A172 (cell line): ENCODE measurements around the gene CCIN. TPM values are rescaled to one million over a fixed set of nuclear protein-coding genes. Genes with fewer than 3 reads are reported as not detected.
"Not testable (repeated sequence)": the region's sequence is repeated elsewhere in the genome, so short reads cannot be mapped to it uniquely, and the experiment has no call there.

Experiments used
- DNase-seq: peaks from one replicate; pipeline ENCODE4 v3.0.0-alpha.2; 2015; ENCODE audit warnings: low spot score
- total RNA-seq: library from RNA; depleted of rRNA; stranded (reverse); fragments of >200 nt; shearing (Covaris generic); gene quantifications from 2 replicates; pipeline ENCODE4 v1.2.3, GENCODE V29; 2014

The CCIN gene
- total RNA-seq, 1 experiment from 2014 or later: 0.34 TPM

DNA sequence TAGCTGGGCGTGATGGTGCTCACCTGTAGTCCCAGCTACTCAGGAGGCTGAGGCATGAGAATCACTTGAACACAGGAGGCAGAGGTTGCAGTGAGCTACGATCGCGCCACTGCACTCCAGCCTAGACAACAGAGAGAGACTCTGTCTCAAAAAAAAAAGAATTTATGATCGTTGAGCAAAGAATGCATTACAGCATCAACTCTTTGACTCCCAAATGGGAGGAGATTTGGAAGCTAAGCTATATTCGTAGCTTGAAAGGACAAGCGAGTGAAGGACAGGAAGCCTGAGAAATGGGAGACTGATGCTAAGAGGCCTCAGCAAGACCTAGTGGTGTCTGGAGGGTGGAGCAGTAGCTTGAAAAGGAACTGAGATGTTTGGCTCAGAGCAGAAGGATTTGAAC lies 10.3 kb upstream of the CCIN start:
- no peak for DNase-seq

DNA sequence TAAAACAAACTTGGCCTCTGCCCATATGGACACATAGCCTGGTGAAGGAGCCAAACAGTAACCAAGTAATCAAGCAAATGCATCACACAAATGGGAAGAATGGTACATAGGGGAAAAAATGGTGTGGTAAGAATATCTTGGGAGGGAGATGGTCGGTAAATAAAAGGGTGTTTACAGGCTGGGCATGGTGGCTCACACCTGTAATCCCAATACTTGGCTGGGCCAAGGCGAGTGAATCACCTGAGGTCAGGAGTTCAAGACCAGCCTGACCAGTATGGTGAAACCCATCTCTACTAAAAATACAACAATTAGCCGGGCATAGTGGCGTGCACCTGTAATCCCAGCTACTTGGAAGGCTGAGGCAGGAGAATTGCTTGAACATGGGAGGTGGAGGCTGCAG lies 9.7 kb upstream of the CCIN start:
- DNase-seq: not testable (repeated sequence)

DNA sequence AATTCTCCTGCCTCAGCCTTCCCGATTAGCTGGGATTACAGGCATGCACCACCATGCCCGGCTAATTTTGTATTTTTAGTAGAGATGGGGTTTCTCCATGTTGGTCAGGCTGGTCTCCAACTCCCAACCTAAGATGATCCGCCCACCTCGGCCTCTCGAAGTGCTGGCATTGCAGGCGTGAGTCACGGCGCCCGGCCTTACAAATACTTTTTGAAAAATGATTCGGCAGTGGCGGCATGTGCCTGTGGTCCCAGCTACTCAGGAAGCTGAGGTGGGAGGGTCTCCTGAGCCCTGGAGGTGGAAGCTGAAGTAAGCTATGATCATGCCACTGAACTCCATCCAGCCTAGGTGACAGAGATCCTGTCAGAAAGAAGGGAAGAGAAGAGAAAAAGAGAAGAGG lies 9.1 kb upstream of the CCIN start:
- DNase-seq: not testable (repeated sequence)

DNA sequence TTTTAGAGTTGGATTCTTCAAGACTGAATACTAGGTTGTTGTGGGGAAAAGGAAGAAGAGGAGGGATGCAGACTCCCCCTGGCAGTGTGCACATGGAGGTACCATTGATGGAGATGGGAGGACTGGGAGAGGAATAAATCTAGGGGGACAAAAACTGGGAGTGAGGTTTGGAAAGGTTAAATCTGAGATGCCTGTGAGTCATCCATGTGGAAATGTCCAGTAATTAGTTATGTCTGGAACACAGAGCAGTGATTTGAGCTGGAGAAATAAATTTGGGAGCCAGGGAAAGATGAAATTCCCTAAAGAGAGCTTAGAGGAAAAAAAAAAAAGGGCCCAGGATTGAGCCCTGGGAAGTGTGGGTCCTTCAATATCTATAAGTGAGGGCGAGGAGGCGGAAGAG lies 8.0 kb upstream of the CCIN start:
- peak; percentile 53 for DNase-seq

DNA sequence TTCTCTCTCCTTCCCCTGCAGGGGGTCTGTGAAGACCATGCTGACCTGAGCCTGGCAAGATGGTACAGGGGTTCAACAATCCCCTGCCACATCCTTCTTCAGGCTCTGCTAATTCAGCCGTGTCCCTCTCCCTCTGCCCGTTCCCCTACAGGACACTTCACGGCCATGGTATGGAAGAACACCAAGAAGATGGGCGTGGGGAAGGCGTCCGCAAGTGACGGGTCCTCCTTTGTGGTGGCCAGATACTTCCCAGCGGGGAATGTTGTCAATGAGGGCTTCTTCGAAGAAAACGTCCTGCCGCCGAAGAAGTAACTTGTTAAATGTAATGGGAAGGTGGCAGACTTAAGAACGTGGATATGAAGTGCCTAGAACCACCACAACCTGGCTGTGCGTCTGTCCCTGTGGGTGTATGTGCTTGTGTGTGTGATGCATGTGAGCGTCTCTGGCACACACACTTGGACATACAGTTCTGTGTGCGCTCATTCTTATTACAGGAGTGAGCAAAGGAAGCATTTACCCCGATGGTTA lies 6.9 kb upstream of the CCIN start:
- DNase-seq: no peak

DNA sequence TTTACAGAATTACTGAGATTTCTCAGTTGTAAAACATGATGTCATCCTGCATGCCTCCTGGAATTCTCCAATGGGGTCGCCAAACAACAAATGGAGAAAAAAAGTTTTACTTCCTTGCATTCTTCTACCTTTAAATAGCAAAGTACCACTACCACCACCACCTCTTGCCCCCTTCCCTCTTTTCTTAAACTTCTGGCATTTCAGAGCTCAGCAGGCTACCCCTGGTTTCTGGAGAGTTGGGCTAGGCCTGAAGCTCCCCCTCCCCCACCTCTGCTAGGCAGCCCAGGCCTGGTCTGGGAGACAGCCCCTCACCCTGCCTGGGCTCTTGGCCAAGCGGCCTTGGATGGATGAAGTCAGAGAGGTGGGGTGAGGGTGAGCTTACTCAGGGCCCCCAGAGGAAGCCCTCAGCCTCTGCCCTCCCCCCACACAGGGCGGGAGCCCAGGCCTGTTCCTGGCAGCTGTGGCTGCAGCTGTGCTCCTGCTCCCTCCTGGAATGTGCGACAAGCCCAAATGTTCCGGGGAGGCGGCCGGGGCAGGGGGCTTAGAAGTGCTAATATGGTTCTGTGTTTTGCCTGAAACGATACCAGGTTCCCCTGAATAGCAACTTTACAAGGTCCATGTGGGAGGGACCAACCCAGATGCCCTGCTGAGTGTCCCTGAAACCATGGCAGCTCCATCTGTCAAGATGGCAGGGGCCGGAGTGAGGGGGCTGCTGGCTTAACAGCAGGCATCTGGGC lies 6.0 kb upstream of the CCIN start:
- peak; percentile 47 for DNase-seq

DNA sequence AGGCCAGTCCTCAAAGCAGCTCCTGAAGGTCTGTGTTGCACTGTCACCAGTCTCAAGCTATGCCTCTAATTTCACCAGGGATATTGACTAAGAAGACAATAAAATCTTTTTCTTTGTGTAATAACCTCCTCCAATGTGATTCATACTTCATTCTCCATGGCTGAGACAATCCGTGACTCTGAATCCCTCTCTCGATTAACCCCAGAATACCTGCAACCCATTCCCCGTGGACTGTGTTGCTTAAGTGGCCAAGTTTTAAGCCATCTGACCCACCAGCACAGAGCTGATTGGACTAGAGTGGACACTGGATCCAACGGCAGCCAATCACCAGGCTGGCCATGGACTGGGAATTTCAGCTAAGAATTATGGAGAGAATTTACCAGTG lies 5.4 kb upstream of the CCIN start:
- DNase-seq: peak; percentile 18

DNA sequence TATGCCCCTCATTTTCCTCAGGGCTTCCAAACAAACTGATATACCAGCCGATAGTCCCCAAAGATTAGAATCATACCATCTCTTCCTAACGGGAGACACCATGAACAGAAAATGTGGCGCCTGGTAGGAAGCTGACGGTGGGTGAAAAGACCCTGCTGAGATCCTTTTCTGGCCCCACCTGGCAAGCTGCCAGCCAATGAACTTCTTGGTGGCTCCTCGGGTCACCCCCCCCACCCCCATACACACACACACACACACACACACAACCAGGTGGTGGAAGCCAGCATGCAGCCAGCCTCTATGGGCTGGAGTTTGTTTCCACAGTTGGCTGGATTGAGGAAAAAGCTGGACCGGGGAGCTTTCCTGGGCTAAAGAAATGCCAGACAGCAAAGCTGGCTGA lies 4.8 kb upstream of the CCIN start:
- DNase-seq: no peak

DNA sequence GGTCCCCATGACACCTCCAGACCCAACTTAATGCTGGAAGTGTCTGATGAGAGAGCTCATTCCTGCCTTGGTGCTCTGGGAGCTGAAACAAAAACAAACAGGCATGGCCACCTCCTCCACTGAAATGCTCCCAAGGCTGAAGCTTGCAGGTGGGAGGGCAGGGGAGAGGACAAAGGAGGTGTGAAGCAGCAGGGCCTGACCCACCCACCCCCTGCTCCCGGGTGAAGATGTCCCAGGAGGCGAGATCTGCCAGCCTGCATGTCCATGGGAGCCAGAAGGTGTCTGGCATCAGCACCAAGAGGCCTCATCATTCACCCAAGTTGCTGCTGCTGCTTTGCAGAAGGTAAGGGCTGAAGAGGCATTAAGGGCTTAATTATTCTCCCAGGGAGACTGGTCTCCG lies 4.2 kb upstream of the CCIN start:
- DNase-seq: no peak

DNA sequence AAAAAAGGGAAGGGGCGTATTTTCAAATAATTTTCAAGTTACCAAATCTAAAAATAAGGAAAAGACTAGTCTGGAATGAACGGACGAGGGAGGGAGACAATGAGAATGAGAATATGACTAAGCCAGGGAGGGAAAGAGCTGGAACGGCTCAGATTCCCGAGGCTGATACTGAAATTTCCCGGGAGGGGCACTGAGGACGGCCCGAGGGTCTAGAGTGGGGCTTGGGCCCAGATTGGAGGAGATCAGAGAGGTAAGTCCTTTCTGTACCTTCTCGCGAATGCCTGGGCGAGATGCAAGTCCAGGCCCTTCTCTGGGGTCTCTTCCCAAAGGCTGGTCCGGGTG lies 3.4 kb upstream of the CCIN start:
- peak; percentile 32 for DNase-seq

DNA sequence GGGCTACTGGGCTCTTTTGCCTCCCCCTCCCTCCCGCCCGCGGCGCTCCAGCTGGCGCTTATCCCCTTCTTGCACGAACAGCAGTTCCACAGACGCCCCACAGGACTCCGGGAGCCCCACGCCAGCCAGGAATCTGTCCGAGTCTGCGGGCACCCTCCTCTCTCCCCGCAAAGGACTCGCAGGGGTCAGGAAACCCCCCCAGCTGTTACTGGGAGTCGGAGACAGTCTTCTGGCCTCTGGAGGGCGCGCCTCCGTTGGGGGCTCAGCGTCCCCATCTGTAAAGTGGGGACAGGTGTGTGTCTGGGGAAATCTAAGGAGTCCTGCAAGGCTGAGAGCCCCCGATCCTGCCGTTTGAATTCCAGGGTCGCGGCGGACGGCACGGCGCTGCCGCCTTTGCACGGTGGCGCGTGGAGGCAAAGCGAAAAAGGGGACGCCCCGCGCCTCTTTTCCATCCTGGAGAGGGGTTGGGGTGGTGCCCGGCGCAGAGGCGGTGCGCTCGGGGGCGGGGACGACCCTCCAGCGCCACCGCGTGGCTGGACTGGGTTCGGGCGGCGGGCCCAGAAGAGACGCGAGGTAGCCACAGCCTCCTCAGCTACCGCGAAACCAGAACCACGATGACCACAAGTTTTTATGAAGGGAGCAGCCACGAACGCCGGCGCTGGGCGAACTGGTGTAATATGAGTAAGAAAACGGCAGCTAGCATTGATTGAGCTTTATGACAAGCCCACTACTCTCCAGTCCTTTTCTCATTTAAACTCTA lies 2.8 kb upstream of the CCIN start:
- DNase-seq: peak; percentile 80

DNA sequence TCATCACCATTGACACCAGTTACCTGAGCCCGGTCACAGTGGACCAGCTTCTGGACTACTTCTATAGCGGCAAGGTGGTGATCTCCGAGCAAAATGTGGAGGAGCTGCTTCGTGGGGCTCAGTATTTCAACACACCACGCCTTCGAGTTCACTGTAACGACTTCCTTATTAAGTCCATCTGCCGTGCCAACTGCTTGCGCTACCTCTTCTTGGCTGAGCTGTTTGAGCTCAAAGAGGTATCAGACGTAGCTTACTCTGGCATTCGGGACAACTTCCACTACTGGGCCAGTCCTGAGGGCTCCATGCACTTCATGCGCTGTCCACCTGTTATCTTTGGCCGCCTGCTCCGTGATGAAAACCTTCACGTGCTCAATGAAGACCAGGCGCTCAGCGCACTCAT lies 520 bp downstream of the CCIN start:
- DNase-seq: no peak

DNA sequence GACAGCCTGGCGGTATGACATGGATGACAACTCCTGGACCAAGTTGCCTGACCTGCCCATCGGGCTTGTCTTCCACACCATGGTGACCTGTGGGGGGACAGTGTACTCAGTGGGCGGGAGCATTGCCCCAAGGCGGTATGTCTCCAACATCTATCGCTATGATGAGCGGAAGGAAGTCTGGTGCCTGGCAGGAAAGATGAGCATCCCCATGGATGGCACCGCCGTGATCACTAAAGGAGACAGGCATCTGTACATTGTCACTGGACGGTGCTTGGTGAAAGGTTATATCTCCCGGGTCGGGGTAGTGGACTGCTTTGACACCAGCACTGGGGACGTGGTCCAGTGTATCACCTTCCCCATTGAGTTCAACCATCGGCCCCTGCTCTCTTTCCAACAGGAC lies 1.3 kb downstream of the CCIN start:
- DNase-seq: no peak

DNA sequence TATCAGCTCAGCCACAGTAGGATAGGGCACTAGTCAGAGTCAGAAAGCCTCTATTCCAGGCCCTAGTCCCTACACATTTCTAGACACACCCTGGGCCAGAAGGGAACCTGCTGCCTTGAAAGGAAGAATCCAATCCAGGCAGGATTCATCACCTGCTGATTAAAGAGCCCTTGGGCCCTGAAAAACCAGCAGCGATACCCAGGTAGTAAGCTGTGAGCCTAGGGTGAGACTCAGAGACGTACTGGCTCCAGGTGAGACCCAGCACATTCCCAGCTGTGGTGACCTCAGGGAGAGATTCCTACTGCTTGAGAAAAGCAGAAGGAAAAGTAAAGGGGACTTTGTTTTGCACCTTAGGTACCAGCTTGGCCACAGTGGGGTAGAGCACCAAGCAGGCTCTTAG lies 4.7 kb downstream of the CCIN start:
- DNase-seq: no peak

DNA sequence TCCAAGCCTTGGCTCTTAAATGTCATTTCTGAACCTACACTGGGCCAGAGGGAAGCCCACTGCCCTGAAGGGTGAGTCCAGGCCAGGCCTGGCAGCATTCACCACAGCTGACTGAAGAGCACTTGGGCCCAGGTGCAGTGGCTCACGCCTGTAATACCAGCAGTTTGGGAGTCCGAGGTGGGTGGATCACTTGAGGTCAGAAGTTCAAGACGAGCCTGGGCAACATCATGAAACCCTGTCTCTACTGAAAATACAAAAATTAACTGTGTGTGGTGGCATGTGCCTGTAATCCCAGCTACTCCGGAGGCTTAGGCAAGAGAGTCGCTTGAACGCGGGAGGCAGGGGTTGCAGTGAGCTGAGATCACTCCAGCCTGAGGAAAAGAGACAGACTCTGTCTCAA lies 5.1 kb downstream of the CCIN start:
- DNase-seq: no peak

DNA sequence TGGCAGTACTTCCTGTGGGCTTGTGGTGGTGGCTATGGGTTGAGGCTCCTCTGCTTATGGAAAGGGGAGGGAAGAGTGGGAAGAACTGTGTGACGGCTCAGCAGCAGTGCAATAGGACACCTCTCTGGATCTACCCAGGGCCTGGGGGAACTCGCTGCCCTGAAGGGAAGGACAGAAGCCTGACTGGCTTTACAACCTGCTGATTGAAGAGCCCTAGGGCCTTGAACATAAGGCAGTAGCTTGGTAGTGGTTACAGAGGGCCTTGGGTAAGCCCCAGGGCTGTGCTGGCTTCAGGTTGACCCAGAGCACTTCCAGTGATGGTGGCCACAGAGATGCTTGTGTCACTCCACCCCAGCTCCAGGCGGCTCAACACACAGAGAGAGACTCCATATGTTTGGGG lies 5.5 kb downstream of the CCIN start:
- no peak for DNase-seq

DNA sequence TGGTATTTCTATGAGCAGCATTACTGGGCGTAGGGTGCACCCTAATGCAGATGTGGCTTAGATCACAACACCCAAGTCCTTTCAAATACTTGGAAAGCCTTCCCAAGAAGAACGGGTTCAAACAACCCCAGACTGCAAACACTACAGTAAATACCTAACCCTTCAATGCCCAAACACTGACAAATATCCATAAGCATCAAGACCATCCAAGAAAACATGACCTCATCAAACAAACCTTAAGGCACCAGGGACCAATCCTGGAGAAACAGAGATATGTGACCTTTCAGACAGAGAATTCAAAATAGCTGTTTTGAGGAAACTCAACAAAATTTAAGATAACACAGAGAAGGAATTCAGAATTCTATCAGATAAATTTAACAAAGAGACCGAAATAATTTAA lies 6.0 kb downstream of the CCIN start:
- DNase-seq: not testable (repeated sequence)

DNA sequence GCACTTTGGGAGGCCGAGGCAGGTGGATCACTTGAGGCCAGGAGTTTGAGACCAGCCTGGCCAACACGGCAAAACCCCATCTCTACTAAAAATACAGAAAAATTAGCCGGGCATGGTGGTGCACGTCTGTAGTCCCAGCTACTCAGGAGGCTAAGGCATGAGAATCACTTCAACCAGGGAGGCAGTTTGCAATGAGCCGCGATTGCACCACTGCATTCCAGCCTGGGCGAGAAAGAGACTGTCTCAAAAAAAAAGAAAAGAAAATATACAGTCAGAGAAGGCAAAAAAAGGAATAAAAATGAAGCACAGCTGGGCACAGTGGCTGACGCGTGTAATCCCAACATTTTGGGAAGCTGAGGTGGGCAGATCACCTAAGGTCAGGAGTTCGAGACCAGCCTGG lies 7.3 kb downstream of the CCIN start:
- DNase-seq: not testable (repeated sequence)

DNA sequence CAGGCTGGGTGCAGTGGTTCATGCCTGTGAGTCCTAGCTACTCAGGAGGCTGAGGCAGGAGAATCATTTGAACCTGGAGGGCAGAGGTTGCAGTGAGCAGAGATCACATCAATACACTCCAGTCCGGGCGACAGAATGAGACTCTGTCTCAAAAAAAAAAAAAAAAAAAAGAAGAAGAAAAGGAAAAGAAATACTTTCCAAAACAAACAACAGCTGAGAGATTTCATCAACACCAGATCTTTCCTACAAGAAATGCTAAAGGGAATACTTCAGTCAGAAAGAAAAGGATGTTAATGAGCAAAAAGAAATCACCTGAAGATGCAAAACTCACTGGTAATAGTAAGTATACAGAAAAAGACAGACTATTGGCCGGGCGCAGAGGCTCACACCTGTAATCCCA lies 8.4 kb downstream of the CCIN start:
- DNase-seq: no peak

DNA sequence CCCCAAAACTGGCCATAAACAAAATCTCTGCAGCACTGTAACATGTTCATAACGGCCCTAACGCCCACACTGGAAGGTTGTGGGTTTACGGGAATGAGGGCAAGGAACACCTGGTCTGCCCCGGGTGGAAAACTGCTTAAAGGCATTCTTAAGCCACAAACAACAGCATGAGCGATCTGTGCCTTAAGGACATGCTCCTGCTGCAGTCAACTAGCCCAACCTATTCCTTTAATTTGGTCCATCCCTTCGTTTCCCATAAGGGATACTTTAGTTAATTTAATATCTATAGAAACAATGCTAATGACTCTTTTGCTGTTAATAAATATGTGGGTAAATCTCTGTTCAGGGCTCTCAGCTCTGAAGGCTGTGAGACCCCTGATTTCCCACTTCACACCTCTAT lies 11.1 kb downstream of the CCIN start:
- not testable (repeated sequence) for DNase-seq

DNA sequence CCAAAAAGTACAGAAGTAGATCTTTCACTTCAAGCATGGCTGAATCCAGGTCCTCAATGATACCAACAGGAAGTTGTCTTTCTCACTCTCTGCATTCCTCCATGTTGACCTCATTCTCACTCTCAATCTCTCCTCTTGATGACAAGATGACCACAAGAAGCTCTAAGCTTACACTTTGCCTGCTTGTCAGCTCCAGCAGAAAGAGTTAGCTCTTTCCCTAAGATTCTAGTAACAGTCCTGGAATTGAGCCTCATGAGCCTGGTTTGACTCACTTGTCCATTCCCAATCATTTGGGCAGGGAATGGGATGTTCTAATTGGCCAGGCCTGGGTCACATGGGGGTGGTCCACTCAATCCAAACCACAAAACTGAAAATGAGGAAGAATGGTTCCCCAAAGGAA lies 18.2 kb downstream of the CCIN start:
- DNase-seq: peak; percentile 63

DNA sequence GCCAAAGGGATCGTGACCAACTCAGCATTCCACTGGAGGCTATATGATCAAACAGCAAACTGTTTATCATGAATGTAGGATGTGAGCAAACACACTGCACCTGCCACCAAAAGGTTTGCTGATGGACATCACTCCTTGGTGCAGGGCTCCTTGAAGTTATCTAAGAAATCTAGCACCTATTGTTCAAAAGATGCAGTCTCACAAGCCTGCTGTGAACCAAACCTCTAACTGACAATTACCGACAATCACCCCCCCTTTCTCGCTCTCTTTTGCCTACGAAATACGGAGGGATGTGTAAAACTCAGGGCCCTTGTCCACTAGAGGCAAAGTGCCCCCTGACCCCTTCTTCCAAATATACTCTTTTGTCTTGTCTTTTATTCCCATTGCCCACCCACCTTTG lies 19.0 kb downstream of the CCIN start:
- no peak for DNase-seq

DNA sequence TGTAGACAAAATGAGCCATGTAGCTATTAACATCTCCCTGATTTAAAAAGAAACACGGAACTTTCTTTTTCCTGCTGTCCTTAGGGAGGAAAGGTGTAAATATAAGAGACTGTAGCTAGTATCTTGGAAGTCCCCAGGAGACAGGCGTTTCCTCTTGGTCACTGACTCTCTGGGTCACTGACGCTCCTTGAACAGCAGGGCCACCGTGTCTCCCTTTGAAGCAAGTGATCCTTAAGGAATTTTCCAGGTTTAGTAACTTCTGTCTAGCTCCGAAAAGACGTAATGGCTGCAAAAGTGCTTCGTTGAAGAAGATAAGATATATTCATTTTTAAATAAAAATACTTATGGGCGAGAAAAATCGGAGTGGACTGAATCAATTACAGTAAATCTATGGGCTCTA lies 20.8 kb downstream of the CCIN start:
- DNase-seq: peak; percentile 24
